ENCODE measurements around the gene ELP4.
A peak's percentile ranks its signal among the peaks of the same experiment; 100 is the strongest.
"Not testable (repeated sequence)": the region's sequence is repeated elsewhere in the genome, so short reads cannot be mapped to it uniquely, and the experiment has no call there.

Gene ELP4

DNA sequence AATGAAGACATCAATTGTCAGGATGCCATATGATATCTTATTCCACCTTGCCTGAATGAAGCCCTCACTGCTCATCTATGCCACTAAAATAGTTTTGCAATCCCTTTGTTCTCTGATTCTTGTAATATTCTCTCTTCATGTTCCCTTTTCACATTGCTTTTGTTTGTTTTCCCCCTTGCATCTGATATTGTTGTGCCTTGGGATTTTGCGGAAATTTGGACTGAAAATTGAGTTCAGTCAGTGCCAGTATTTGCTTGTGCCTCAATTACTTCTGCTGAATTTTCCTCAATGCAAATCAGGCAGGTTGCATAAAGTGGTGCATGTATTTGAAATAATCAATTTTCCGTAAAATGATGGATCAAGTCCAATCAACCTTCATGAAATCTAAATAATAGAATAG, 203.3 kb downstream of the ELP4 start:
- DNase-seq: no peak

DNA sequence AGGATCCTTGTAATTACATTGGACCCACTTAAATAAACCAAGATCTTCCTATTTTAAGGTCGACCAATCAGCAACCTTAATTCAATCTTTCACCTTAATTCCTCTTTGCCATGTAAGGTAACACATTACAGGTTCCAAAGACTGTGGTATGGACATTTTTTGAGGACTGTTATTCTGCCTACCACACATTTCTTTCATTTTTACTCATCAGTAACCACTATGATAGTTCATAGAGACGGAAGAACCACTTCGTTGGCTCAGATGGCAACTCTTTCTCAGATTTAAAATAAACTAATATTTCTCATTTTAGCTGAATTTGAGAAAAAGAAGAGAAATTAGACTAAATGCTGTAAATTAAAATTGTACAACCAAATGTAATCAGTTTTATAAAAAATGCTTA, 205.3 kb downstream of the ELP4 start:
- DNase-seq: no peak

DNA sequence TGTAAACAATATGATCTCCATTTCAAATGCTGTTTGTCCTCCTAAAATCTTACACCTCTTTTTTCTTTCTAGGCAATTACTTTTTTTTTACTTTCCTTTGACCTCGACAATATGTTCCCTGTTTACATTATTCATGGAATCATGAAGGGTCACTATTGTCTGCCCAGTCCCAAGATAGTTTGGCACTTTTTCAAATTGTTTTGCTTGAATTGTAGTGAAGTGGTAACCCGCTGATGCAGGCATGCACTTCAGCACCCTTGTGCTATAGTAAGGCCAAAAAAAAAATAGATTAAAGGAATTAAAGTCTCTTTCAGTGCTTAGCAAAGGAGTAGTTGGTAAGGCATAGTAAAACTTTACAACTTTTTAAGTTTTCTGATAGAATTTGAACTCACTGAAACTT, 210.7 kb downstream of the ELP4 start:
- no peak for DNase-seq

DNA sequence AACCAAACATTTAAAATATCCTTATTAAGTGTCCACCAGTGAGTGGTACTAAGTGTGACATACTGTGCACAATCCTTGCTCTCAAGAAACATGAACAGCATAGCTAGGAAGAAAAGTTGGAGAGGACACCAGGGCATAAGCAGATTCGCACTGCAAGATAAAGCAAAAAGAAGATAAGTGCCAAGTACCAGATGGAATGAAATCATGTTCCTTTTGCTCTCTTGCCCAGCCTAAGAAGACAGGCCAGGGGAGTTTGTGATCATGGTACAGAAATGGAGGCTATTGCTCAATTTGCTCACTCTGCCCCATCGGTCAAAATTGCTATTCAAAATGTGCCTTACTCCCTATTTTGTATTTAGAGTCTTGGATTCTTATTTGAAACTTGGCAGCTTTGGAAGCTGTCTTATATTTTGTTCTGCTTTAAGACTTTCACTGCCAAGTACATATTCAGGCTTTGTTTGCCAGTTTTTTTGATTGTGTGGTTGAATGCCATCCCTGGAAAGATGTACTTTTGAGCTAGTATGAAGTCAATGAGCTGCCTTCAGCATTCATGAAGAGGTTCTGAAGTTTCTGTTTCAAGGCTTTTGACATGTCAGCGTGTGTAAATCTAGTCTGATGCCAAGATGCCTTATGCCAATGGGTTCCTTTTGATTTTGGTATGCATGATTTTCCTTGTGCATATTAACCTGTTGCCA, 211.3 kb downstream of the ELP4 start:
- no peak for DNase-seq

DNA sequence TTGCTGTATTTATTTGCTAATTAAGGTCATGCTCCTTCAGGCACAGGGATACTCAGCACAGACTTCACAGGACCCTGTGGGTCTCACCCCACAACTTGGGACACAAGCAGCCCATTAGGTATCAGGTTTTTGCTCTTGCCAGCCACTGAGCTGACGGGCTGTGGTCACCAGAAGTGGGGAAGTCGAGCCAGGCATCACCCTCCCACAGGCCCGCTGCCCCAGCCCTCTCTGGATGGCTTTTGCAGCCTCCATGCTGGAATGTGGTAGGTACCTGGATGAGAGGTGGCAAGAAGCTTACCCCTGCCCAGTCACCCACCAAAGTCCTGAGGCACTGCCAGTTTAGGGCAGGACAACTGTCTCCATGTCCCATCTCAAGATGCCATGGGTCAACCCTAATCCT, 213.2 kb downstream of the ELP4 start:
- DNase-seq: no peak

DNA sequence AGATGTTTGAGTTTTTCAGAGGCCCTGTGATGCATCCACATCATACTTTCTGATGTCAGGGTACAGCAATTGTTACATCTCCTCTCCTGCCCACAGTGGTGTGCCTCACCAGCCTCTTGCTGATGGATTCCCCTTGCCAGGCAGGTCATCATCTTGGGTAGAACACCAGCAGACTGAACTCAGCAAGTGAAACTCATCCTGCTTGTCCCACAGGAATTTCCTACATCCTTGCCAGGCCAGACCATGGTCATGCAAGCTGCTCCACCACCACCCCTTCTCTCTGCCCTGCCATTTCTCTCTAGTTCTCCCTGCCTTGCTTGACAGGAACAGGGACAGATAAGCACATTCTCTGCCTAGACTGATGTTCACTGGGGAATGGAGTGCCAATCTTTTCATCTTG, 215.6 kb downstream of the ELP4 start:
- no peak for DNase-seq

DNA sequence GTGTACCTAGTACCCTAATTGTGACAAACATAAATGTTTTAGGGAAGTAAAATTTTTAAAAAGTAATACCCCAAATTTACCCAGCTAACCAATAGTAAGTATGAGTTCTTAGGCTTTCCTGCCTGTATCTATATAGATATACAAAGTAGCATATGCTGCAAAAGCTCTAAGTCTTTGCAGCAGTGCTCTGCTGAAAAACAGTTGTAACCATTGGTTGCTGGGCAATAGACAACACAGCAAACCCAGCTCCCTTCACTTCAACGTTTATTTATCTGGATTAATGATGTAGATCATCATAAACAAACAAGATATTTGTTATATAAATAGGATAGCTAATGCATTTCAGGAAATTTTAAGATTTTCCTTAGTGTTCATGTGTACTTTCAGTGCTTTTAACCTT, 218.9 kb downstream of the ELP4 start:
- no peak for DNase-seq

DNA sequence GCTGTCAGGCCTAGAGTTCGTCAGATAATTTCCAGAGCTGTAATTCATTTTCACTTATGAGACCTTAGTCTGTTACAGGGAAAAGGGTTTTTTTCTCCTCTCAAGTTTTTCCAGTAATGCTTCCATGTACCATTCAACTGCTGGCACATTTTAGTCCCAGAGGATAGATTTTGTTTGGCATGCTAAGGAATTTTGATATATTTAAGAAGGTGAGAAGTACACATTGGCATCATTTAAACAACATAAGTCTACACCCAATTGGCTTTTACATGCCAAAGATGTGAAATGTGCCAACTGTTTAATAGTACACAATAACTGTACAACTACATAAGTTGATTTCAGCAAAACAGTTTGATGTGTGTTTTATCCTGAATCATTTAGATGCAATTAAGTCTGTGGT, 230.6 kb downstream of the ELP4 start:
- DNase-seq: no peak

DNA sequence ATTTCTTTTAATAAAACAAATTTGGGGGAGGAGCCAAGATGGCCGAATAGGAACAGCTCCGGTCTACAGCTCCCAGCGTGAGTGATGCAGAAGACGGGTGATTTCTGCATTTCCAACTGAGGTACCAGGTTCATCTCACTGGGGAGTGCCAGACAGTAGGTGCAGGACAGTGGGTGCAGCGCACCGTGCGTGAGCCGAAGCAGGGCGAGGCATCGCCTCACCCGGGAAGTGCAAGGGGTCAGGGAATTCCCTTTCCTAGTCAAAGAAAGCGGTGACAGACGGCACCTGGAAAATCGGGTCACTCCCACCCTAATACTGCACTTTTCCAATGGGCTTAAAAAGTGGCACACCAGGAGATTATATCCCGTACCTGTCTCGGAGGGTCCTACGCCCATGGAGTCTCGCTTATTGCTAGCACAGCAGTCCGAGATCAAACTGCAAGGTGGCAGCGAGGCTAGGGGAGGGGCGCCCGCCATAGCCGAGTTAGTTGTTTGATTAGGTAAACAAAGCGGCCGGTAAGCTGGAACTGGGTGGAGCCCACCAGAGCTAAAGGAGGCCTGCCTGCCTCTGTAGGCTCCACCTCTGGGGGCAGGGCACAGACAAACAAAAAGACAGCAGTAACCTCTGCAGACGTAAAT, 231.3 kb downstream of the ELP4 start:
- not testable (repeated sequence) for DNase-seq

DNA sequence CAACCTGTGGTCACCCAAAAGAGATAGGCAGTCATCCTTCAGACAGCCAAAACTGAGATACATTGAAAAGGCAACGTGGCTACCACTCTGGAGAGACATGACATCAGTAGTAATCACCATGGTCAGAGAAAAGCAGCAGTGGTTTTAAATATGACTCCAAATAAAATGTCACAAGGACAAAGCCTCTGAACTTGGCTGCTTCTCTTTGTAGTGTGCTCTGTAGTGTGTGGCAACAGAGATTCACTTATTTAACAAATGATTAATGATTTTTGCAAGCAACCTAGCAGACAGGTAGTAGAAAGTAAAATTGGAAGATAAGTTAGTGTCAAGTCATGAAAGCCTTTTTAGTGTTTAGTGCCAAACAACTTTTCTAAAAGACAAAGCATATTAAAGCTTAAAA, 238.0 kb downstream of the ELP4 start:
- DNase-seq: no peak

DNA sequence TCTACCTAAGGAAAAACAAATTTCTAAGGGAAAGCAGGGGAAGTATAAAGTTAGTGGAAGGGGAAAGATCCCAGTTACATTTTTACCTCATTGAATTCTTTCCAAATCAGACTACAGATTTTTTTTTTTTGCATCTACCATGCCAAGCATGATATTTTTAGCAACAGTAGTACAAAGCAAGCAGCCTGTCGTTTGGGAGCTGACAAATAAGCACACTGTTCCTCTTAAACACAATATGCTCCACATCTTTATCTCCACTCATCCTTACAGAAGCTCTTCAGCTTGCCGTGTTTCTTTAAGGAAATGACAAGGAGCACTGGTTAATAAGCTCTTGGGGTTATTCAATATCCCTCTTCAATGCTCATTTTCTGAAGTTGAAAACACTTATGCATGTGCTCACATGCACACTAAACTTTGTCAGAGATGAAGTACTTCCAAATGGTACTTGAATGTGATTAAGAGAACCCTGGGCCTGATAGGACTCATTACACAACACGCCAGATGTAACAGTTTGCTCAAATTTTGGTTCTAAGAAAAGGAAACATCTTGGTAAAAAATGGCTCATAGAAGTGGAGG, 247.8 kb downstream of the ELP4 start:
- DNase-seq: peak; percentile 91 to 99

DNA sequence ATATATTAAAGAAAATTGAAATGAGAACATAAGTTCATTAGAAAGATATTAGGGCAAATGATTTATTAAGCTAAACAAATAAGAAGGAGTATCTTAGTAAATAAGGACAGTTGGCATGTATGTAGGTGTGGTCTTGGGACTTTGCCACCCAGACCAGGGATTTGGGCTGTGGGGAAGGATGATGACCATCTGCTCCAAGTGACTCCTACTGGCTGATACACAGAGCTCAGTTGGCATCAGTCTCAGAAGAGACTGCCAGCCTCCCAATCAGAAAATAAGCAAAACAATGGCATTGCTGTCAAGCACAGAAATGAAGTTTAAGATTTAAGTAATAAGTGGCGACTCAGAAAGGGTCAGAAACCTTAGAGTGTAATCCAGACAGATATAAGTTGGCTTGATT, 252.1 kb downstream of the ELP4 start:
- peak; percentile 16 to 64 for DNase-seq

DNA sequence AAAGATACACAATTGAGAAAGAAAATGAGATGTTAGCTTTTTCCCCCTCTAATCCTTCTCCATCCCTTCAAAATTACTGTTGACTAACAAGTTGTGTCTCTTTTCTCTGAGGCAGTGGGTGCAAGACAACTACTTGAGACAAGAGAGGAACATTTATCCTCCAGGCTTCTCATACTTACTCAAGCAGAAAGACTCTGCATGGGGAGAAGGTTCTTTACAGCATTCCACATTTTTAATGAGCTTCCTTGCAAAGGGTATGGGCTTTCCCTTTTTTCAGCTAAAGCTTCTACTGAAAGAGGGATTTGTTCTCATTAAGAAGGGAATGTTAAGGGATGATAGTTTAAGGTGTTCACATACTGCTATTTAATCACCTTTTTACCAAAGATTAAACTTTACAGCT, 253.7 kb downstream of the ELP4 start:
- peak in 1 of 2 experiments; percentile 41 for DNase-seq

DNA sequence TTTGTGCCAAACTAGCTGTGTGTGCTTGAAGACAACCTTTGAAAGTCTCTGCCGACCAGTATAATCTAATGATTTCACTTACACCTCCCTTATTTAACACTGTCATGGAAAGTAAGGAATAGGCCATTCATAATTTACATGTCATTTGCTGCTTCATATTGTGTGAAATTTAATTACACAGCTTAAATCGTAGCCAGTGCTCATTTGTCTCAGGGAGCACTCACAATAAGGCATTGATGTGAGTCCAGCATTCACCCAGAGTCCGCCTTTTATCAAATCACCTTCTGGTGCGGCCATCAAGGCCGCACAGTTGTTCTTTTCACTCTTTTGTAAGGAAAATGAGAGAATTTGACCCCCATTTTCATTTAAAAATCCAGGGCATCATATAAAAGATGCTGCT, 254.7 kb downstream of the ELP4 start:
- no peak for DNase-seq

DNA sequence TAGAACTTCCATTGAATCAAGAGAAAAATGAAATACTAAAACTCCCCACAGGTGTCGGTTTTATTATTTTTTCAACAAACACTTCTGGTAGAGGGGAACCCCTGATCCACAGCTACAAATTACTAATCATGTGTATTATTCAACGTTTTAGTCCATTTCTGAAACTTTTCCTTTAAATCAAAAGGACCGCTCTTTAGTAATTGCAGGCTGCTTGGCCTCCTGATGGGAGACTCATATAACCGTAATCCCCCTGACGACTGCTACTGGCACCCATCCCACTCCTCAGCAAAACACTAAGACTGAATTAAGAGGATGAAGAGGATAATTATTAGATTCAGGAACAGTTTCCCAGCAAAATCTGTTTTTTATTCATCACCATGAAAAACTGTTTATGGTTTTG, 255.2 kb downstream of the ELP4 start:
- DNase-seq: peak; percentile 53 to 57

DNA sequence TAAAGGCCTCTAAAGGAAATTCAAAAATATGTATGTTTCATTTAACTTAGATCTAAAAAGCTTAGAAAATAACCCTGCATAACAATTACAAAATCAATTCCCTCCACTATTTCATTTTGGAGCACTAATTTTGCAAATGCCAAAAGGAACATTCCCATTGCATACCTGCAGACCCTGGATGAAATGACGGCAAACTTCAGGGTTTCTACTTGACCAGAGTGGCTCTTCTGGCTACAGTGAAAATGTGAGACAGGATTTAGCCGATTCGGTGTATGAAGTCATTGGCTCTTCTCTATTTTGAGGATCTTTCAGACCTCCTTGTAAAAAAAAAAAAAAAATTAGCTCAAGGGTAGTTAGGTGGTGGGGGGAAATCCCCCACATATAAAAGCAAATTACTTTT, 257.5 kb downstream of the ELP4 start:
- no peak for DNase-seq

DNA sequence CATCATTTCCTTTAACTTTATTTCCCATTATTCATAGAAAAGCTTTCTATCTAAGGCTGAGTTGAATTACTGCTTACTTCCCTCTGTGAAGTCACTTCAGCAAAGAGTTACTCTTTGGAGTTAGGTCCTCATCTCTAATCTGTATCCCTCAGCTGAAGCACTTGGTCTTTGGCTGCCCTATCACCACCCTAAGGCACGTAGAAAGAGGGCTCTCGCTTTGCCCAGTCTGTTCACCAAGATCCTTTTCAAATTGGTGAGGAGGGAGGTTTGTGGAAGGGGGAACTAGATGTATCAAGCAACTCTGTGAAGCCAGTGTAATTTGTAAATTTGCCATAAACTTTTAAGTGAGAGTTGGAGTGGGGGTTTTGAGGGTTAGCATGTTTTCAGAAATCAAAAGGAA, 258.1 kb downstream of the ELP4 start:
- DNase-seq: no peak

DNA sequence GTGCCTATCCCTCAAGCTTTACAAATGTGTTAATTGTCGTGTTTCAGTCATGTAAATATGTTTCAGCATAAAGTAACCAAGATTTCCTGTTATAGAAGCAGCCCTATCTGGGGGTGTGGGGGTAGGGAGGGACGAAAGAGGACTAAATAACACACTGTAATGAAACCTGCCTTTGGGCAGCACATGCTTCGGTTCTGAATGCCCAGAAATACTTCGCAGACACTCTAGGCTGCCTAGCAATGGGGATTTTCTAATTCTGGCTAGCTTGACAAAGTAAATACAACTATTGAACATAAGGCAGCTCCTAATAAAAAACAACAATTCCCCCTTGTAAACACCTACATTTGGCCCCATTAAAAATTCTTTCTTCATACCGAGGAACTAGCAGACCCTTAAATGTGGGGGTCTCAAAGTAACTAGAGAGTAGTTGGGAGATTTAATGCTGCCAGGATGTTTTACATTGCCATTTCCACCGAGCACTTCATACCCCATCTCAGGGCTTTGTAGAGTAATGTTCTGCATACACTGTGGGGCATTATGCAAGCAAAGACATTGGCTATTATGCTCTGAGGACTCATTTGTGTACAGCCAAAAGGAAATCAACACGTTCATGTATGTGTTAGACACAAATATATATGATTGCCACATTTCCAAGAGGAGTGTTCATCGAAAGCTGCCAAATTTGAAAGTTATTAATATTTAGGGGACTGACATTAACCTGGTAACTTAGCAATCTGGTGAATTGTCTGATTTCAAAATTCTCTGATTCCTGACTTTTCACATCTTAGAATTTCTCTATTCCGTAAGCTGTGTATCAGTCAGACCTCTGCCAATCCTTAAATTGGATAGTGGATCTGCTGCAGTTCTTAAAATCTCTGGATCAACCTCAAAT, 259.4 kb downstream of the ELP4 start:
- no peak for DNase-seq

DNA sequence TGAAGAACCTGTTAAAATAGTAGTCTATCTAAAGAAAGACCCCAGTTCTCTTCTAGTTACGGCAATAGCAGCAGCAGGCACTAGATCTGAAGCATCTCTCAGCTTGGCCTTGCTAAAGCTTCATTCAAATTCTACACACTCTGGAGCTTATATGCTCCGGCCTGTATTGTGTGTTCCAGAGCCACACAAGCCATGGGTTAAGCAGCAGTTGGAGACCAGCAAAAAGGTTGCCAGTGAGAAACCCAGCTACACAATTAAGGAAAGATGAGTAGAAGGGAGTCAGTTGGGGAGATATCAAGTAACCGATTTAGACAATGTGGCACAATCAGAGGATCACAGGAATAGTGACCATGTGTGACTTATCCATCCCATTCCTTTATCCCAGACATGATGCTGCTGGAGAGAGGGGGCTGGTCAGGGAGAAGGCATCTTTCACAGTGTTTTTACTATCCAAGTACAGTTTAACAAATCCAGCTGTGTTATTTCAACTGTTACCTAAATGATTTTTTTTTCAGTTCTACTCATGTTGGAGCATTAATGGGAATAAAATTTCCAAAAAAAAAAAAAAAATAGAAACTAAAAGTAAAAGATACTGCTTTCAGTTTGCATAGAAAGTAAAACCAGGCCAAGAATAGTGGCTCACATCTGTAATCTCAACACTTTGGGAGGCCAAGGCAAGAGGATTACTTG, 260.6 kb downstream of the ELP4 start:
- no peak for DNase-seq

DNA sequence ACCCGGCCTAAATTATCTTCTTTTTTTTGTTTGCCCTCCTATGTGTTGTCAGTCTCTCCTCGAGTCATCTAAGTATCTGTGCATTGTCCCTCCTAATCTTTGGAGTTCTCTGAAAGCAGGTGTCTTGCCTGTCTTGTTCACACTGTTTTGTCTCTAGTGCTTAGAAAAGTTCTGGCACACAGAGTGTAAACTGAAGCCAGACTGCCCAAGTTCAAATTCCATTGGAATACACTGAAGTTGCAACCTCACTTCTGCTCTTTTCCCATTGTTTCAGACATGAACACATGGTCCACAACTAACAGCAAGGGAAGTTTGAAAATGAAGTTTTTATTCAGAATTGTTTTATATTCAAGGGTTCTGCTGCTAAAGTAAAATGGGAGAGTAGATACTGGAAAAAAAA, 262.8 kb downstream of the ELP4 start:
- DNase-seq: no peak

DNA sequence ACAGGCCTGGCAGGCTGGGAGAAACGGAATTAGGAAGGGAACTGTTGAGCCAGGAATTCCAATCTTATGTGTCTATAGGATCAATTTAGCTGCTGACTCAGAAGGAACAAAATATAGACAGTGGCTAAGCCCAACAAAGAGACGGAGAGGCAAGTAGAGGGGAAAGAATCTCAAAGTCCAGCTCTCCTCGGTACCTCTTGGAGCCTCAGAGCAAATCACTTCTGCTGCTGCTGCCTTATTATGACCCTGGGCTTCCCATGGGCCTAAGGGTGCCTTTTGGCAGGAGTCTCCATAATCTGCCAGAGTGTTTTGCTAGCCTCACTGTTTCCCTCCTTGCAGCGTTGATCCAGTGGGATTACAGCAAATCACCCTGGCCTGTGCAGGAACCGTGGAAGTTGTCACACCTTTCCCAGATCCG, 269.8 kb downstream of the ELP4 start:
- no peak for DNase-seq

DNA sequence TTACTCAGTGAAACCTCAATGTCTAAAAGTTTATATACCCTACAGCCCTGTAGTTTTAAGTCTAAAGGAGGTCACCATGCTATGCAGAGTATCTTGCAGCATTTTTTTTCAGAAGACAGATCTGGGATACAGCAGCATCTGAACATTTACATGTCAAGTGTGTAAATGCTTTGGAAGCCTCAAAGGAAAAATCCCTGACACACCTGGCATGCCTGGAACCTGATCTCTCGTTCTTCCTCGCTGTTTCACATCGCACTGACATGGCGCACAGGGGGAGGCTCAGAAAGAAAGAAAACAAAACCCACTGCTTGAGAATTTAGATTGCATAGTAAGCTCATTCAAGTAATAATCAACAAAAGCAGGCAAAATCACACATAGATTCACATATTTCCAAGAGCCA, 270.5 kb downstream of the ELP4 start:
- peak in 1 of 2 experiments; percentile 35 for DNase-seq

DNA sequence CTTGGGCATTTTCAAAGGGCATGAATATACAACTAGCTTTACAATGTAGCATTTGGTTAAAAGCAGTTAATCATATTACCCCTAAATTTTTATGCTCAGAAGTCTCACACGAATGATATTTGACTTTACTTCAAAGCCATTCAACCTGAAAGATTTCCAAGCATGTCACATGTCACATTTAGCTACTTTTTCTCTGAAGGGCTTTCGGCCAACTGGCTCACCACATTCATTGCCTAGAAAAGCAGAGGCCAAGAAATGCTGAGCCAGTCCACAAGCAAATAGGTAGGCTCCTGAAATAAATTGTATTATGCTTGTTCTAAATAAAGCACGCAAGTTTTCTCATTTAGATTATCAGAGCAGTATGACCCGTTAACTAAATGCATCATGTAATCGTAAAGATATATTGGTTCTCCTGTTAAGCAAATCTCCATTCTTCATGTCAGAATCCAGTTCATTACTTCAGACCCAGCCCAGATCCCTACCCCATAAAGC, 271.0 kb downstream of the ELP4 start:
- no peak for DNase-seq
